ENCODE results near the gene CYBC1. TPM values are rescaled to one million over a fixed set of nuclear protein-coding genes. Genes with fewer than 3 reads are reported as not detected.

CYBC1 gene
- polyA plus RNA-seq, 1 donor from 2014 or later: 66.6 TPM

- TF ChIP-seq TAF1 (IDR thresholded peaks at IDR 0.05; ENCODE audit: low read depth): no peak
- no peak for TF ChIP-seq RAD21 (conservative IDR thresholded peaks at IDR 0.05)
- TF ChIP-seq MXI1 (conservative IDR thresholded peaks at IDR 0.05; ENCODE audit: poor library complexity, severe bottlenecking): no peak
- no peak for TF ChIP-seq SMC3 (conservative IDR thresholded peaks at IDR 0.05; ENCODE audit: poor library complexity)
- TF ChIP-seq, protein P1, sequence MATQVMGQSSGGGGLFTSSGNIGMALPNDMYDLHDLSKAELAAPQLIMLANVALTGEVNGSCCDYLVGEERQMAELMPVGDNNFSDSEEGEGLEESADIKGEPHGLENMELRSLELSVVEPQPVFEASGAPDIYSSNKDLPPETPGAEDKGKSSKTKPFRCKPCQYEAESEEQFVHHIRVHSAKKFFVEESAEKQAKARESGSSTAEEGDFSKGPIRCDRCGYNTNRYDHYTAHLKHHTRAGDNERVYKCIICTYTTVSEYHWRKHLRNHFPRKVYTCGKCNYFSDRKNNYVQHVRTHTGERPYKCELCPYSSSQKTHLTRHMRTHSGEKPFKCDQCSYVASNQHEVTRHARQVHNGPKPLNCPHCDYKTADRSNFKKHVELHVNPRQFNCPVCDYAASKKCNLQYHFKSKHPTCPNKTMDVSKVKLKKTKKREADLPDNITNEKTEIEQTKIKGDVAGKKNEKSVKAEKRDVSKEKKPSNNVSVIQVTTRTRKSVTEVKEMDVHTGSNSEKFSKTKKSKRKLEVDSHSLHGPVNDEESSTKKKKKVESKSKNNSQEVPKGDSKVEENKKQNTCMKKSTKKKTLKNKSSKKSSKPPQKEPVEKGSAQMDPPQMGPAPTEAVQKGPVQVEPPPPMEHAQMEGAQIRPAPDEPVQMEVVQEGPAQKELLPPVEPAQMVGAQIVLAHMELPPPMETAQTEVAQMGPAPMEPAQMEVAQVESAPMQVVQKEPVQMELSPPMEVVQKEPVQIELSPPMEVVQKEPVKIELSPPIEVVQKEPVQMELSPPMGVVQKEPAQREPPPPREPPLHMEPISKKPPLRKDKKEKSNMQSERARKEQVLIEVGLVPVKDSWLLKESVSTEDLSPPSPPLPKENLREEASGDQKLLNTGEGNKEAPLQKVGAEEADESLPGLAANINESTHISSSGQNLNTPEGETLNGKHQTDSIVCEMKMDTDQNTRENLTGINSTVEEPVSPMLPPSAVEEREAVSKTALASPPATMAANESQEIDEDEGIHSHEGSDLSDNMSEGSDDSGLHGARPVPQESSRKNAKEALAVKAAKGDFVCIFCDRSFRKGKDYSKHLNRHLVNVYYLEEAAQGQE (IDR thresholded peaks at IDR 0.05; ENCODE audit: borderline replicate concordance): no peak
- TF ChIP-seq POLR2AphosphoS5 (IDR thresholded peaks at IDR 0.05): no peak
- TF ChIP-seq, protein P2, sequence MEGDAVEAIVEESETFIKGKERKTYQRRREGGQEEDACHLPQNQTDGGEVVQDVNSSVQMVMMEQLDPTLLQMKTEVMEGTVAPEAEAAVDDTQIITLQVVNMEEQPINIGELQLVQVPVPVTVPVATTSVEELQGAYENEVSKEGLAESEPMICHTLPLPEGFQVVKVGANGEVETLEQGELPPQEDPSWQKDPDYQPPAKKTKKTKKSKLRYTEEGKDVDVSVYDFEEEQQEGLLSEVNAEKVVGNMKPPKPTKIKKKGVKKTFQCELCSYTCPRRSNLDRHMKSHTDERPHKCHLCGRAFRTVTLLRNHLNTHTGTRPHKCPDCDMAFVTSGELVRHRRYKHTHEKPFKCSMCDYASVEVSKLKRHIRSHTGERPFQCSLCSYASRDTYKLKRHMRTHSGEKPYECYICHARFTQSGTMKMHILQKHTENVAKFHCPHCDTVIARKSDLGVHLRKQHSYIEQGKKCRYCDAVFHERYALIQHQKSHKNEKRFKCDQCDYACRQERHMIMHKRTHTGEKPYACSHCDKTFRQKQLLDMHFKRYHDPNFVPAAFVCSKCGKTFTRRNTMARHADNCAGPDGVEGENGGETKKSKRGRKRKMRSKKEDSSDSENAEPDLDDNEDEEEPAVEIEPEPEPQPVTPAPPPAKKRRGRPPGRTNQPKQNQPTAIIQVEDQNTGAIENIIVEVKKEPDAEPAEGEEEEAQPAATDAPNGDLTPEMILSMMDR (IDR thresholded peaks at IDR 0.05; ENCODE audit: poor library complexity, severe bottlenecking): no peak
- TF ChIP-seq EZH2 (IDR thresholded peaks at IDR 0.05; ENCODE audit: borderline replicate concordance, insufficient read depth, low read length, poor library complexity, severe bottlenecking): no peak
- no peak for TF ChIP-seq EP300 (conservative IDR thresholded peaks at IDR 0.05; ENCODE audit: poor library complexity, severe bottlenecking)
- Histone ChIP-seq H3K9ac (ENCODE audit: low read length) (no peak overlapping the region), H3K9me3 (ENCODE audit: low read length) (no peaks in the 10 kb centered on the region), H3F3A (ENCODE audit: insufficient read depth, low read length, poor library complexity, severe bottlenecking) (no peaks in the 10 kb centered on the region), H3K9me2 (ENCODE audit: insufficient read depth, low read length) (no peaks in the 10 kb centered on the region), H3K27me3 (ENCODE audit: insufficient read depth, low read depth, low read length) (no peaks in the 10 kb centered on the region), H3K4me3 (ENCODE audit: low read length) (no peak overlapping the region), H2AFZ (ENCODE audit: low read depth, low read length) (no peak overlapping the region), H3K27ac (ENCODE audit: low read length) (no peak overlapping the region), H3K36me3 (ENCODE audit: insufficient read depth, low read length) (no peaks in the 10 kb centered on the region), H4K20me1 (ENCODE audit: insufficient read depth) (no peaks in the 10 kb centered on the region), H3K4me2 (ENCODE audit: low read length) (no peak overlapping the region), H3K79me2 (replicated peaks; ENCODE audit: insufficient read depth, low read length) (no peaks in the 10 kb centered on the region)
These were observed 41.6 kb downstream of the CYBC1 start for GRCh38 chr17:82408938-82409318.

DNA sequence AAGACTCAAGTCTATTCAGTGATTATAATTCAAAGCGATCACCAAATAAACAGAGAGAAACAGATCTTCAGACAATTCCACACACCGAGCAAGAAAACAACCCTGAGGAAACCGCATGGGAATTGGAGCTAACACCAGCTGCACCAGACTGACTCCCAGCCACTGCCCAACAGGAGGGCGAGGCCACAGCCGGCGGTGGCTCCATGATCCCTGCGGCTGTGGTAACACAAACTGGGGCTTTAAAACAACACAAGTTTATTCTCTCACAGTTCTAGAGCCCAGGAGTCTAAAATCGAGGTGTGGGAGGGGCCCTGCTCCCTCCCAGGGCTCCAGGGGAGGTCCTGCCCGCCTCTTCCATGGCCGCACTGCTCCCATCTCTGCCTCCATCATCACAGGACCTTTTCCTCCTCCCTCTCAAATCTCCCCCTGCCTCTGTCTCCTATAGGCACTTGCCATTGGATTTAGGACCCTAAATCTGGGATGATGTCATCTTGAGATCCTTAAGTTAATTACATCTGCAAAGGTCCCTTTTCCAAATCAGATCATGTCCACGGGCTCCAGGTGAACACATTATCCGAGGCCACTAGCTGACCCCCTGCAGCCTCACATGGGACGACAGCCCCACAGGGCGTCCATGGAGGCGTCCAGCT is 42.1 kb downstream of the CYBC1 start:
- Histone ChIP-seq H3K27me3 (ENCODE audit: insufficient read depth, low read depth, low read length) (no peaks in the 10 kb centered on the region), H3K4me3 (ENCODE audit: low read length) (no peak overlapping the region), H3K79me2 (replicated peaks; ENCODE audit: insufficient read depth, low read length) (no peaks in the 10 kb centered on the region), H2AFZ (ENCODE audit: low read depth, low read length) (no peak overlapping the region), H3K9me3 (ENCODE audit: low read length) (no peaks in the 10 kb centered on the region), H3K9me2 (ENCODE audit: insufficient read depth, low read length) (no peaks in the 10 kb centered on the region), H3K27ac (ENCODE audit: low read length) (no peak overlapping the region), H3K9ac (ENCODE audit: low read length) (no peak overlapping the region), H4K20me1 (ENCODE audit: insufficient read depth) (no peaks in the 10 kb centered on the region), H3K36me3 (ENCODE audit: insufficient read depth, low read length) (no peaks in the 10 kb centered on the region), H3K4me2 (ENCODE audit: low read length) (no peak overlapping the region), H3F3A (ENCODE audit: insufficient read depth, low read length, poor library complexity, severe bottlenecking) (no peaks in the 10 kb centered on the region)
- TF ChIP-seq EP300 (conservative IDR thresholded peaks at IDR 0.05; ENCODE audit: poor library complexity, severe bottlenecking): no peak
- no peak for TF ChIP-seq TAF1 (IDR thresholded peaks at IDR 0.05; ENCODE audit: low read depth)
- no peak for TF ChIP-seq SMC3 (conservative IDR thresholded peaks at IDR 0.05; ENCODE audit: poor library complexity)
- no peak for TF ChIP-seq POLR2AphosphoS5 (IDR thresholded peaks at IDR 0.05)
- TF ChIP-seq, protein P2 (IDR thresholded peaks at IDR 0.05; ENCODE audit: poor library complexity, severe bottlenecking): no peak
- no peak for TF ChIP-seq MXI1 (conservative IDR thresholded peaks at IDR 0.05; ENCODE audit: poor library complexity, severe bottlenecking)
- TF ChIP-seq RAD21 (conservative IDR thresholded peaks at IDR 0.05): no peak
- TF ChIP-seq EZH2 (IDR thresholded peaks at IDR 0.05; ENCODE audit: borderline replicate concordance, insufficient read depth, low read length, poor library complexity, severe bottlenecking): no peak
- TF ChIP-seq, protein P1 (IDR thresholded peaks at IDR 0.05; ENCODE audit: borderline replicate concordance): no peak

Data from neural cell (in vitro differentiated cells).